HUES6 (cell line): ENCODE results near the gene CCDC9B.

ENCODE experiments used
- H3K27ac ChIP-seq: 2 replicates; pipeline ENCODE4 v1.7.0; 2013; ENCODE audit warnings: low read depth, mild to moderate bottlenecking, low read length, inconsistent platforms
- H3K27me3 ChIP-seq: 2 replicates; pipeline ENCODE4 v1.6.1; 2013; ENCODE audit warnings: low read length; ENCODE audit not compliant: control insufficient read depth, insufficient read depth
- H3K36me3 ChIP-seq: 2 replicates; pipeline ENCODE4 v1.6.1; 2013; ENCODE audit warnings: low read length; ENCODE audit not compliant: control insufficient read depth, insufficient read depth
- H3K4me1 ChIP-seq: 2 replicates; pipeline ENCODE4 v1.6.1; 2013; ENCODE audit warnings: low read length; ENCODE audit not compliant: control insufficient read depth, insufficient read depth
- H3K4me3 ChIP-seq: 2 replicates; pipeline ENCODE4 v1.5.1; 2013; ENCODE audit warnings: low read depth, low read length
- H3K9ac ChIP-seq: one replicate; pipeline ENCODE4 v1.6.1; 2013; ENCODE audit warnings: mild to moderate bottlenecking, low read length
- H3K9me3 ChIP-seq: 2 replicates; pipeline ENCODE4 v1.6.1; 2013; ENCODE audit warnings: low read depth, low read length; ENCODE audit not compliant: control insufficient read depth, insufficient read depth

The CCDC9B gene

DNA sequence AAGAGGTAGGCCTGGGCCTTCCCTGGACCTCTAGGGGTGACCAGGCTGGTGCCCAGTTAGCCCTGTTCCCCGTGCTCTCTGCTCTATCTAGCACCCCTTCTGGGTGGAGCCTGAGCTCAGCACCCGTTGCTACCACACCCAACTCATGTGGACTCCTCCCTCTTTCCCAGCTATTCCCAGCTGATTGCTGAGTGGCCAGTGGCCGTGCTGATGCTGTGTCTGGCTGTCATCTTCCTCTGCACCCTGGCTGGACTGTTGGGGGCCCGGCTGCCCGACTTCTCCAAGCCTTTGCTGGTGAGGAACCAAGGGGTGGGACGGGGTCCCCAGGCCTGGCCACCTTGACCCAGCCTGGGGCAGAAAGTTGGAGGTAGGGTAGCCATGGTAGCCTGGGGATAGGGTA is 23.5 kb upstream of the CCDC9B start:
- no peak overlapping the region for H3K9ac ChIP-seq
- H3K9me3 ChIP-seq: no peaks in the 10 kb centered on the region
- peaks cover 58% of the 10 kb centered on the region for H3K27me3 ChIP-seq
- no peak overlapping the region for H3K27ac ChIP-seq
- H3K36me3 ChIP-seq: no peaks in the 10 kb centered on the region
- peaks cover 7% of the 10 kb centered on the region for H3K4me1 ChIP-seq
- H3K4me3 ChIP-seq: no peak overlapping the region

DNA sequence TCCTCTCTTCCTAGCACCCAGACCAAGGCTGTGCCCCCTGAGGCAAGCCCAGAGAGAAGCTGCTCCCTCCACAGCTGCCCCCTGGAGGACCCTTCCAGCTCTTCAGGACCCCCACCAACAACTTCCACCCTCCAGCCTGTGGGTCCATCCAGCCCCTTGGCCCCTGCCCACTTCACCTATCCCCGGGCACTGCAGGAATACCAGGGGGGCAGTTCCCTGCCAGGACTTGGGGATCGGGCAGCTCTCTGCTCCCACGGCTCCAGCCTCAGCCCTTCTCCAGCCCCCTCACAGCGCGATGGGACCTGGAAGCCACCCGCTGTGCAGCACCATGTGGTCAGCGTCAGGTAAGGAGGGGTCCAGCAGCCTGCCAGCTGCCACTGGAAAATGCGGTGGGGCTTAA is 22.9 kb upstream of the CCDC9B start:
- peaks cover 58% of the 10 kb centered on the region for H3K27me3 ChIP-seq
- H3K4me3 ChIP-seq: no peak overlapping the region
- no peaks in the 10 kb centered on the region for H3K36me3 ChIP-seq
- no peak overlapping the region for H3K9ac ChIP-seq
- H3K9me3 ChIP-seq: no peaks in the 10 kb centered on the region
- H3K27ac ChIP-seq: no peak overlapping the region
- H3K4me1 ChIP-seq: peaks cover 12% of the 10 kb centered on the region

DNA sequence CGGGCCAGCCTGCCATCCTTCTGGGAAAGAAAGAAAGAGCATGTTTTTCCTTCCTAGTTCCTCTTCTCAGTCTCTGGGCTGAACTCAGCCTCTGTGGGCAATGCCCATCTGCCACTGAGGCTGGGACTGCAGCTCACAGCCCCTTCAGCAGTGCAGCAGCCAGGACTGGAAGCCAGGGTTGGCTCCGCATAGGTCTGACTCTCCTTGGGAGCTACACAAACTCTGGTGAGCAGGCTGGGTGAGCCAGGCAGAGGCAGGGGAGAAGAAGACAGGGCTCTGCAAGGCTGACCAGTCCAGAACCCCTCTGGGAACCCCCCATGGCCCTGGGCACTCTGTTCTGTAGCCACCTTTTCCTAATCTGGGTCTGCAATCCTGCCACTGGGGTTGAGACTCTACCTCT is 20.9 kb upstream of the CCDC9B start:
- Histone ChIP-seq H3K9ac (no peak overlapping the region), H3K36me3 (no peaks in the 10 kb centered on the region), H3K27ac (no peak overlapping the region), H3K27me3 (peaks cover 53% of the 10 kb centered on the region), H3K9me3 (no peaks in the 10 kb centered on the region), H3K4me1 (peaks cover 10% of the 10 kb centered on the region), H3K4me3 (no peak overlapping the region)

DNA sequence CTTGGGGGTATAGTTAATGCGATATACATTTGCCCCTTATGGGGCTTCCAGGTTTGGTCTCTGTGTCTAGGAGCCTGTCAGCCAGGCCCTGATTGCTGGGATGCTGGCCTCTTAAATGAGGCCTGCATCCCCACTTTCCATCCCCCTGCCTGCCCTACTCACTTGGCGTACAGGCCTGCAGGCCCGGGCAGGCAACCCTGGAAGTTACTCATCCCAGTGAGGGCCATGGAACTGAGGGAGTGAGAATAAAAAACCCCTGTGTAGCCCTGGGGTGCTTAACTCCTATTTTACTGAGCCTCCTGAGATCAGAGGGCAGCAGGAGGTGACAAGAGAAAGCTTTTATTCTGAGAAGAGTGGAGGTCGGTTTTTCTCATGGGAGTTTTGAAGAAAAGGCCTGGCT is 19.3 kb upstream of the CCDC9B start:
- no peaks in the 10 kb centered on the region for H3K36me3 ChIP-seq
- no peaks in the 10 kb centered on the region for H3K9me3 ChIP-seq
- no peak overlapping the region for H3K27ac ChIP-seq
- peaks cover 10% of the 10 kb centered on the region for H3K4me1 ChIP-seq
- no peak overlapping the region for H3K4me3 ChIP-seq
- peaks cover 60% of the 10 kb centered on the region for H3K27me3 ChIP-seq
- H3K9ac ChIP-seq: no peak overlapping the region

DNA sequence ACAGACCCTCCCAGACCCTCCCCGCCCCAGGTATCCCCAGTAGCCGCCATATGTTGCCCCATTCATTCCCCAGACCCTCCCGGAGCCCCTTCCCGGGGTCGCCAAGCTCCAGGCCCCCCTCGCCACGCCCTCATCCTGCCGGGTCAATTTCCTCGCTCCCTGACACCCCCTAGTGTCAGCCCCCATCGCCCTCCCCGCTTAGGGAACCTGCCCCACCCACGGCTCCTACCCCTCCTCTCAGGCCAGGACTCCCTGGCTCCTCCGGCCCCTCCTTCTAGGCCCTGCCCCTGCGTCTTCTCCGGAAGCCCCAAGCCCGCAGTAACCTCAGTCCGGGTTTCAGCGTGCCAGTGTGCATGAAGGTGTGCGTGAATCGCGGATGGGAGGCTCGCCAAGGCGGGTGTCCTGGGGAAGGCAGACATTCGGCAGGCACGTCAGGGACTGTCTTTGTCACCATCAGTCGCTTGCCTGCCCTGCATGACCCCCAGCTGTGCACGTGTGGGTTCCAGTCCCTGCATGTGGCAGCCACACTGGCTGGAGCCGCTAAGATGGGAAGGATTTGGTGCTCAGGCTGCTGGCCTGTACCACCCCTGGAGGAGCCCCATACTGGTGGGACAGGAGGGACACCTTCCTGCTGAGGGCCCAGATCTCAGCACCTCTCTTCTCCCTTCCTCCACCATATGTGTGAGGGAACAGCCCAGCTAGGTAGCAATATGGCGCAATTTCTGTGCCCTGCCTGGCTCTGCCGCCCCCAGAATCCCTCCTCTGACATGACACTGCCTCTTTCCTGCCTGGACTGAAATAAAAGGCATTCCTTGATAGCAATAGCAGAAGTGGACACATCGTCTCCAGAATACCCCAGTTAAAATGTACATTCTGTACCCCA is 18.0 kb upstream of the CCDC9B start:
- no peaks in the 10 kb centered on the region for H3K9me3 ChIP-seq
- H3K36me3 ChIP-seq: no peaks in the 10 kb centered on the region
- H3K4me3 ChIP-seq: peak overlapping the region; percentile 56
- H3K27me3 ChIP-seq: peaks cover 60% of the 10 kb centered on the region
- no peak overlapping the region for H3K9ac ChIP-seq
- H3K4me1 ChIP-seq: peaks cover 23% of the 10 kb centered on the region
- H3K27ac ChIP-seq: no peak overlapping the region

DNA sequence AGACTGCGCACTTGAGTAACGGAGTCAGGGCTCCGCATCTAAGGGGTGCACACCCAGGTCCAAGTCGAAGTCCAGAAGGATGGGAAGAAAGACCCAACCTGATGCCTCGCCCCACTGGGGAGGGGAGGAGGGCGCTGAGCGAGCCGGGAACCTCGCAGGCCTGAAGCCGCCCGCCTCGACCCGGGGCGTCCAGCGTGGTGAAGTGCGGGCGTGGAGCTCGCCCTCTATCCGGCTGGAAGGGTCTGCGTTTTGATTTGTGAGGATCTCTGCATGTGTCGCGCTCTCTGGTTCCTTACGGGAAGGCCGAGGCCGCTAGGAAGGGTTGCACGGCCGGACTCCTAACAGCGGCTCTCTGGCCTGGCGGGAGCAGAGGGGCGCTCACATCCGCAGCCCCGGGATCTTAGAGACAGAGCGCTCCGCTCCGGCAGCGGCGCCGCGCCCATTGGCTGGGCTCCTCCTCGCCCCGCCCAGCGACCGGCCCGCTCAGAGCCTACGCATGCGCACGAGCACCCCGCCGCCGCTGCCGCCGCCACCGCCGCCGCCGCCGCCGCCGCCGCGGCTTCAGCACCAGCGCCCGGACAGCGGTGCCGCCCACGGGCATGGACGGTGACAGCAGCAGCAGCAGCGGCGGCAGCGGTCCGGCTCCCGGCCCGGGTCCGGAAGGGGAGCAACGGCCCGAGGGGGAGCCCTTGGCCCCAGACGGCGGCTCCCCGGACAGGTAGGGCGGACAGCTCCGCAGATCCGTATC is 17.2 kb upstream of the CCDC9B start, which contains the start of gene DISP2:
DISP2 (plus strand) TSS at position 497 of the 748 bp plus-strand sequence; CDS start at position 600, 103 bp downstream.
- Histone ChIP-seq H3K9ac (peak within 1 kb of the TSS; percentile 59), H3K27ac (no peak within 1 kb of the TSS), H3K4me1 (peaks cover 25% of the 10 kb centered on the region), H3K36me3 (no peaks in the 10 kb centered on the region), H3K27me3 (peaks cover 60% of the 10 kb centered on the region), H3K9me3 (no peaks in the 10 kb centered on the region), H3K4me3 (peak within 1 kb of the TSS; percentile 80)

DNA sequence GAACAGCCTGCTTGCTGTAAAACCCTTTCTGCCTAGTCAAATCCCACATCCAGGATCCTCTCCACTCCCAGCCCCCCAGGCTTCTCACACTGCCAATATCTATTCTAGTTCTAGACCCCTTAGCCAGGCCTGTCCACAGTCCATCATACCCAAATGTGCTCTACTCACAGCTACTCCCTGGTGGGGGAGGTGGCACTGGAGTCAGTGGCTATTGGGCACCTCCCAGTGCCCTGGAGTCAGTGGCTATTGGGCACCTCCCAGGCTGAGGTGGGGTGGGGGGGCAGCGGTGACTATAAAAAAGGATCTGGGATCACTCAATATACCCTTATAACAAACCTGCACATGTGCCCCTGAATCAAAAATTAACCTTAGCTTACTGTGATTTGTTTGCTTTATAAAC is 16.5 kb upstream of the CCDC9B start:
- no peaks in the 10 kb centered on the region for H3K9me3 ChIP-seq
- peak overlapping the region; percentile 80 for H3K4me3 ChIP-seq
- H3K27me3 ChIP-seq: peaks cover 57% of the 10 kb centered on the region
- no peaks in the 10 kb centered on the region for H3K36me3 ChIP-seq
- H3K27ac ChIP-seq: no peak overlapping the region
- no peak overlapping the region for H3K9ac ChIP-seq
- peaks cover 25% of the 10 kb centered on the region for H3K4me1 ChIP-seq

DNA sequence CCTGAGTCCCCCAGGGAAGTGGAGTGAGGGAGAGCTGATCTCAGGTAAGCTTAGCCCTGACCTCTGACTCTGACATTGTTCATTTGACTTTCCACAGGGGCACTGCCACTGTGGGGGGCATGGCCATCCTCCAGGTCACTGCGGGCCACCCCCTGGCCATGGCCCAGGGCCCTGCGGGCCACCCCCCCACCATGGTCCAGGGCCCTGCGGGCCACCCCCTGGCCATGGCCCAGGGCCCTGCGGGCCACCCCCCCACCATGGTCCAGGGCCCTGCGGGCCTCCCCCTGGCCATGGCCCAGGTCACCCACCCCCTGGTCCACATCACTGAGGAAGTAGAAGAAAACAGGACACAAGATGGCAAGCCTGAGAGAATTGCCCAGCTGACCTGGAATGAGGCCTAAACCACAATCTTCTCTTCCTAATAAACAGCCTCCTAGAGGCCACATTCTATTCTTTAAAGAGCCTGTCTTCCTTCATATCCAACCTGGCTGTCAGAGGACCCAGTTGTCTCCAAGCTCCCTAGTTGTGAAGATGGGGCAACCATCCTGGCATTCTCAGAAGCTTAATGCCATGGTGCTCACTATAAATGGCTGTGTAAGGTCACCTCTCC is 15.3 kb upstream of the CCDC9B start:
- Histone ChIP-seq H3K4me3 (no peak overlapping the region), H3K27ac (no peak overlapping the region), H3K4me1 (peaks cover 25% of the 10 kb centered on the region), H3K9ac (no peak overlapping the region), H3K9me3 (no peaks in the 10 kb centered on the region), H3K36me3 (no peaks in the 10 kb centered on the region), H3K27me3 (peaks cover 47% of the 10 kb centered on the region)

DNA sequence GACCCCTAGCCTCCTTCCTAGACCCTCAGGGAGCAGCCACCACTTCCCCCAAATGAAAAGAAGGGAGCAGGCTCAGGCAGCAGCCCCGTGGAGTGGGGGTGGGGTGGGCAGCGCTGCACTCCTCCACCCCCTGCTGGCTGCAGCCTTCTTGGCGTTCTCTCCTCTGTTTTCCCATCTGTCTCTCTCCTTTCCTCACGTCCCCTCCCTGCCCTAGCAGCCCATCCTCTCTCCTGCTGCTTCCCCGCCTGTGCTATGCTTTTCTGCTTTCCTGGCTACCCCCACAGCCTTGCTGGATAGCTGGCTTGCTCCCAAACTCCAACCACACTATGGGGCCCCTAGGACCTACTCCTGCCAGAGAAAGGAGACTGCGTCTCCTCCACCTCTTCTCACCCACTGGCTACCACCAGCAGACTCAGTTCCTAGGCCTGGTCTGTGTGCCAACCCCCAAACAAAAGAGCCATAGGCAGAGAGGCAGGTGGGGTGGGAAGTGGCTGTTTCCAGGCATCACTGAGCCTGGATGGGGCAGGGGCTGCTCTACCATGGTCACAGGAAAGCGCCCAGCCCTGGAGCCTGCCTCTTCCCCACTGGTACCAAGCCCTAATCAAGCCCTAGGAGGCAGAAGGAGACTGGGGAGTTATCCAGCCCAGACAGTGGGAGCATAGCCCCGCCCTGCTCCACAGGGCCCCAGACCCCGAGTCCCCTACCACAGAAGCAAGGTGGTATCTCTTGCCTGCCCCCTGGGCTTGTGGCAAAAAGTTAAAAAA is 13.9 kb upstream of the CCDC9B start:
- Histone ChIP-seq H3K27ac (no peak overlapping the region), H3K9ac (no peak overlapping the region), H3K4me3 (no peak overlapping the region), H3K36me3 (no peaks in the 10 kb centered on the region), H3K4me1 (peaks cover 25% of the 10 kb centered on the region), H3K27me3 (peaks cover 34% of the 10 kb centered on the region), H3K9me3 (no peaks in the 10 kb centered on the region)

DNA sequence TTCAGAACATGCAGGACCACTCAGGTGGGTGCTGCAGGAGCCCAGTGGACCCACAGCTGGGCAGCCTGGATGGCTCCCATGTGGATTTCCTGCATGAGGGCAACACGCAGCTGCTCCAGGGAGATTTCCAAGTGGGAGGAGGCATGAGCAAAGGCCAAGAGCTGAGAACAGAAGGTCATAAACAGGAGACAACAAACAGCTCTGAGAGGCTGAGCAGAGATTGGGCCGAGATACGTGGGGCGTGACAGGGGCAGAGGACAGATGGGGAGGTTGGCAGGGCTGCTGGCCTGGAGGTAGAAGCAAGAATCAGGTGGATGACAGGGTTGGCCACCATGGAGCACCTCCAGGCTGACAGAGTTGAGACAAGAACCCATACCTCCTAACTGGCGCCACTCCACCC is 13.0 kb upstream of the CCDC9B start:
- peaks cover 26% of the 10 kb centered on the region for H3K27me3 ChIP-seq
- peaks cover 21% of the 10 kb centered on the region for H3K4me1 ChIP-seq
- H3K4me3 ChIP-seq: no peak overlapping the region
- H3K27ac ChIP-seq: no peak overlapping the region
- no peaks in the 10 kb centered on the region for H3K36me3 ChIP-seq
- no peak overlapping the region for H3K9ac ChIP-seq
- H3K9me3 ChIP-seq: no peaks in the 10 kb centered on the region
